HepG2 (cell line): ENCODE results near the gene FAM228A. TPM values are rescaled to one million over a fixed set of nuclear protein-coding genes. Genes with fewer than 3 reads are reported as not detected.
A peak's percentile ranks its signal among the peaks of the same experiment; 100 is the strongest.
"Not testable (repeated sequence)": the region's sequence is repeated elsewhere in the genome, so short reads cannot be mapped to it uniquely, and the experiment has no call there.

ENCODE experiments used
- ATAC-seq: fragments of 200-7000 bp; cut with Tn5 transposase; 3 replicates; pipeline ENCODE4 v1.9.1; 2020; ENCODE audit warnings: mild to moderate bottlenecking, moderate library complexity
- BruUV-seq: library from RNA; stranded (reverse); fragments of 400-500 nt; replicated peaks from 2 replicates; lab custom pipeline; 2021; lab: Mats Ljungman, UMichigan
- CTCF ChIA-PET: fragments of 300-600 bp; formaldehyde crosslinking; extraction: SDS; loops from one replicate; lab custom pipeline; 2021; ENCODE audit warnings: low total read pairs, inconsistent platforms, low intra/inter-chr PET ratio; lab: Yijun Ruan, JAX
- POLR2A ChIA-PET: fragments of 350-600 bp; sonication (Branson Sonifier 250); formaldehyde crosslinking; loops from one replicate; lab custom pipeline; 2020; ENCODE audit warnings: antibody characterized with exemption, inconsistent platforms; lab: Yijun Ruan, JAX
- DNase-seq: peaks from one replicate; pipeline ENCODE4 v3.0.0-alpha.2; 2015; ENCODE audit warnings: low spot score
- FAIRE-seq: peaks from 3 replicates; lab custom pipeline; 2011; peaks lifted over from hg19 to GRCh38; lab: Jason Lieb, UNC
- H2AFZ ChIP-seq: one replicate; pipeline ENCODE4 v1.6.1; 2011; ENCODE audit warnings: low read length, inconsistent platforms
- H3K27ac ChIP-seq: fragments of 300-600 bp; 3 replicates; pipeline ENCODE4 v1.8.0; 2011; ENCODE audit warnings: mixed run types, mild to moderate bottlenecking, mixed read lengths, low read length, inconsistent platforms; ENCODE audit not compliant: insufficient read depth; ENCODE audit errors: extremely low read length
- H3K27me3 ChIP-seq, 2 experiments: fragments of 200-600 bp in 1 of 2; 2 replicates in 1 of 2; 3 replicates in 1 of 2; pipeline versions ENCODE4 v1.6.0 to v1.8.0; 2011; ENCODE audit warnings: low read length in 2 of 2, mild to moderate bottlenecking in 2 of 2, moderate library complexity in 2 of 2, inconsistent platforms in 1 of 2; ENCODE audit not compliant: insufficient read depth in 2 of 2, control insufficient read depth in 1 of 2
- H3K36me3 ChIP-seq, 2 experiments: fragments of 200-600 bp in 1 of 2; replicated peaks in 1 of 2; 2 replicates in 1 of 2; 3 replicates in 1 of 2; pipeline versions ENCODE4 v1.5.1 to v1.8.0; 2011; ENCODE audit warnings: low read length in 2 of 2, inconsistent platforms in 1 of 2; ENCODE audit not compliant: insufficient read depth in 2 of 2, control insufficient read depth in 1 of 2
- H3K4me1 ChIP-seq: 2 replicates; pipeline ENCODE4 v1.5.1; 2012; ENCODE audit warnings: low read length, inconsistent platforms; ENCODE audit not compliant: insufficient read depth
- H3K4me2 ChIP-seq: 2 replicates; pipeline ENCODE4 v1.6.0; 2011; ENCODE audit warnings: low read depth, low read length, inconsistent platforms
- H3K4me3 ChIP-seq, 3 experiments: fragments of 200-600 bp in 1 of 3; sonication (generic), shearing (Covaris generic) in 1 of 3; replicated peaks in 1 of 3; 2 replicates each; pipeline ENCODE4 v1.5.1; 2011 to 2016; ENCODE audit warnings: low read length in 3 of 3, inconsistent platforms in 2 of 3, low read depth in 2 of 3, mild to moderate bottlenecking in 2 of 3, control low read depth in 1 of 3, mixed read lengths in 1 of 3; ENCODE audit not compliant: insufficient read depth in 1 of 3
- H3K79me2 ChIP-seq: one replicate; pipeline ENCODE4 v1.6.1; 2011; ENCODE audit warnings: low read length, inconsistent platforms; ENCODE audit not compliant: insufficient read depth
- H3K9ac ChIP-seq: 2 replicates; pipeline ENCODE4 v1.6.0; 2011; ENCODE audit warnings: mild to moderate bottlenecking, low read depth, low read length, inconsistent platforms; ENCODE audit not compliant: insufficient read depth
- H3K9me3 ChIP-seq: 2 replicates; pipeline ENCODE4 v1.5.1; 2012; ENCODE audit warnings: mild to moderate bottlenecking, low read length
- H4K20me1 ChIP-seq: 2 replicates; pipeline ENCODE4 v1.6.0; 2011; ENCODE audit warnings: inconsistent platforms, mild to moderate bottlenecking, low read length, moderate library complexity; ENCODE audit not compliant: insufficient read depth
- CEBPB ChIP-seq: IDR thresholded peaks from 2 replicates; pipeline ENCODE4 v1.6.1; 2011; ENCODE audit warnings: low read depth, low read length, improper control_type of control experiment, borderline replicate concordance
- FOXK2 ChIP-seq: fragments of 450-650 bp; IDR thresholded peaks from 2 replicates; pipeline ENCODE4 v1.6.1; 2016
- GZF1 ChIP-seq: sonication (generic); formaldehyde crosslinking; IDR thresholded peaks from 2 replicates; pipeline ENCODE4 v1.5.1; 2020; ENCODE audit warnings: mild to moderate bottlenecking, missing genetic modification reagents
- RARG ChIP-seq: sonication (generic); formaldehyde crosslinking; IDR thresholded peaks from 2 replicates; pipeline ENCODE4 v1.4.0; 2020; ENCODE audit warnings: low read depth, mild to moderate bottlenecking, missing genetic modification reagents
- RFXANK ChIP-seq: IDR thresholded peaks from 2 replicates; pipeline ENCODE4 v1.6.1; 2016
- ZNF557 ChIP-seq: sonication (generic); formaldehyde crosslinking; IDR thresholded peaks from 2 replicates; pipeline ENCODE4 v1.4.0; 2020; ENCODE audit warnings: missing genetic modification reagents
- ZNF563 ChIP-seq: sonication (generic); formaldehyde crosslinking; IDR thresholded peaks from 2 replicates; pipeline ENCODE4 v1.8.0; 2022; ENCODE audit warnings: mild to moderate bottlenecking, moderate library complexity, missing genetic modification reagents
- WGBS: methylation state at CpG from one replicate; pipeline ENCODE4 v1.1.6; 2017; ENCODE audit warnings: low lambda C conversion rate; 5-methylcytosine and 5-hydroxymethylcytosine counted together
- in situ Hi-C: cut with HindIII; loops from 2 replicates; pipeline ENCODE4 v1.10.0; 2017; ENCODE audit warnings: low pct_unique_long_range_greater_than_20kb; ENCODE audit not compliant: extremely low pct_ligation_motif_present
- intact Hi-C: fragments of 100-400 bp; cut with micrococcal nuclease; formaldehyde crosslinking; loops from one replicate; pipeline ENCODE4 v1.10.0; 2022; ENCODE audit not compliant: unreplicated experiment
- polyA plus RNA-seq, 8 experiments: library from polyadenylated mRNA; depleted of rRNA in 3 of 8; stranded (reverse) in 7 of 8; unstranded in 1 of 8; fragments of >200 nt; fragmentation: Illumina TruSeq in 4 of 8; extraction: Trizol in 4 of 8; gene quantifications; 2 replicates each; pipeline versions ENCODE4 v1.2.1 to v1.2.3, GENCODE V29; 2011 to 2016; ENCODE audit warnings: low read depth in 4 of 8, missing spikeins in 1 of 8, mixed read lengths in 1 of 8; ENCODE audit not compliant: insufficient read depth in 1 of 8
- total RNA-seq, 5 experiments: library from RNA; depleted of rRNA; stranded (reverse); fragments of >200 nt; fragmentation: Illumina TruSeq; extraction: Trizol; gene quantifications; 2 replicates each; pipeline ENCODE4 v1.2.3, GENCODE V29; 2016; ENCODE audit warnings: low read depth in 1 of 5
- TF ChIP-seq, protein P1 (sequence below): sonication (generic); formaldehyde crosslinking; conservative IDR thresholded peaks from 2 replicates; pipeline ENCODE4 v1.8.1; 2023; ENCODE audit warnings: missing genetic modification reagents
- TF ChIP-seq, protein P2 (sequence below): sonication (generic); formaldehyde crosslinking; IDR thresholded peaks from 2 replicates; pipeline ENCODE4 v1.4.0; 2020; ENCODE audit warnings: missing genetic modification reagents, borderline replicate concordance
- TF ChIP-seq, protein P3 (sequence below): IDR thresholded peaks from 2 replicates; pipeline ENCODE4 v1.6.1; 2016

The FAM228A gene
- total and polyA plus RNA-seq, 2 of the 13 experiments (the other 11 are each of a cell fraction or from before 2014, with no cell fraction given), result not detected

DNA sequence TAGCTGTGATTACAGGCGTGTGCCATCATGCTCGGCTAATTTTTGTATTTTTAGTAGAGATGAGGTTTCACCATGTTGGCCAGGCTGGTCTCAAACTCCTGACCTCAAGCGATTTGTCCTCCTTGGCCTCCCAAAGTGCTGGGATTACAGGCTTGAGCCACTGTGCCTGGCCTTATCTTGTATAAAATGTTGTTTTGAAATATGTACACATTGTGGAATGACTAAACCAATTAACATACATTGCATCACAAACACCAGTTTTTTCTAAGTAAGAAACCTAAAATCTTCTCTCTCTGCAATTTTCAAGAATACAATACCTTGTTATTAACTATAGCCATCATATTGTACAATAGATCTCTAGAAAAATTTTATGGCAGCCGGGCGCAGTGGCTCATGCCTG, 34.5 kb upstream of the FAM228A start:
- H3K27ac ChIP-seq, DNase-seq, H3K9ac ChIP-seq, H3K36me3 ChIP-seq, ATAC-seq, POLR2A ChIA-PET, H3K27me3 ChIP-seq, H3K79me2 ChIP-seq, intact Hi-C loops, H2AFZ ChIP-seq, H3K4me3 ChIP-seq, H3K4me2 ChIP-seq, H3K9me3 ChIP-seq, in situ Hi-C loops, H3K4me1 ChIP-seq, BruUV-seq, H4K20me1 ChIP-seq: not testable (repeated sequence)
- TF ChIP-seq, protein P1, sequence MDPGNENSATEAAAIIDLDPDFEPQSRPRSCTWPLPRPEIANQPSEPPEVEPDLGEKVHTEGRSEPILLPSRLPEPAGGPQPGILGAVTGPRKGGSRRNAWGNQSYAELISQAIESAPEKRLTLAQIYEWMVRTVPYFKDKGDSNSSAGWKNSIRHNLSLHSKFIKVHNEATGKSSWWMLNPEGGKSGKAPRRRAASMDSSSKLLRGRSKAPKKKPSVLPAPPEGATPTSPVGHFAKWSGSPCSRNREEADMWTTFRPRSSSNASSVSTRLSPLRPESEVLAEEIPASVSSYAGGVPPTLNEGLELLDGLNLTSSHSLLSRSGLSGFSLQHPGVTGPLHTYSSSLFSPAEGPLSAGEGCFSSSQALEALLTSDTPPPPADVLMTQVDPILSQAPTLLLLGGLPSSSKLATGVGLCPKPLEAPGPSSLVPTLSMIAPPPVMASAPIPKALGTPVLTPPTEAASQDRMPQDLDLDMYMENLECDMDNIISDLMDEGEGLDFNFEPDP (CRISPR knock-in tag), result 0 out of 2 replicates have a peak, but pooled peaks have one; percentile 39
- TF ChIP-seq CEBPB, result peak; percentile 17; the same call in 1 of the 2 replicates
- peak; percentile 32 for FAIRE-seq
- CTCF ChIA-PET, result interaction anchor here (1.4 kb wide), 1 partner anchor 24 kb away, joined by 3 read pairs; no protein-coding TSS in a partner anchor
- WGBS, result 46% methylated on average over 5 of the region's 5 CpGs

DNA sequence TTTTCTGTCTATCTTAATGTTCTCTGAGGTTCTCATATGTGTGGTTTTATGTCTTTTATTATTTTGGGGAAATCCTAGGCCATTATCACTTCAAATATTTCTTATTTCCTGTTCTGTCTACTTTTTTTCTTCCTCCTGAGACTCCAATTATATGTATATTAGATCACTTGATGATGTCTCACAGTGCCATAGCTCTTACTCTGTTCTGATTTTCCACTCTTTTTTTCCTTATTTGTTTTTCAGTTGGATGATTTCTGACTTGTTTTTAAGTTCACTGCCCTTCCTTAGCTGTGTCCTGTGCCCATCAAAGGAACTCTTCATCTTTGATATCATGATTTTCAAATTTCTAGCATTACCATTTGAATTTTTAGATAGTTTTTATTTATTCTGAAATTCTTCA, 27.5 kb upstream of the FAM228A start:
- CTCF ChIA-PET, result no interaction called here
- FAIRE-seq, result no peak
- Histone ChIP-seq H3K27me3 (no peaks in the 10 kb centered on the region), H3K4me2 (no peak overlapping the region), H3K9me3 (peaks cover 12% of the 10 kb centered on the region), H3K79me2 (no peaks in the 10 kb centered on the region), H3K4me3 (no peak overlapping the region), H4K20me1 (no peaks in the 10 kb centered on the region), H3K4me1 (peaks cover 4% of the 10 kb centered on the region), H3K27ac (no peak overlapping the region), H3K9ac (no peak overlapping the region), H3K36me3 (no peaks in the 10 kb centered on the region), H2AFZ (no peak overlapping the region)
- DNase-seq, result no peak
- no TSS peak for BruUV-seq
- intact Hi-C loops, result no loop called here
- no peak for ATAC-seq
- in situ Hi-C loops, result no loop called here
- POLR2A ChIA-PET, result no interaction called here
- TF ChIP-seq, protein P2, sequence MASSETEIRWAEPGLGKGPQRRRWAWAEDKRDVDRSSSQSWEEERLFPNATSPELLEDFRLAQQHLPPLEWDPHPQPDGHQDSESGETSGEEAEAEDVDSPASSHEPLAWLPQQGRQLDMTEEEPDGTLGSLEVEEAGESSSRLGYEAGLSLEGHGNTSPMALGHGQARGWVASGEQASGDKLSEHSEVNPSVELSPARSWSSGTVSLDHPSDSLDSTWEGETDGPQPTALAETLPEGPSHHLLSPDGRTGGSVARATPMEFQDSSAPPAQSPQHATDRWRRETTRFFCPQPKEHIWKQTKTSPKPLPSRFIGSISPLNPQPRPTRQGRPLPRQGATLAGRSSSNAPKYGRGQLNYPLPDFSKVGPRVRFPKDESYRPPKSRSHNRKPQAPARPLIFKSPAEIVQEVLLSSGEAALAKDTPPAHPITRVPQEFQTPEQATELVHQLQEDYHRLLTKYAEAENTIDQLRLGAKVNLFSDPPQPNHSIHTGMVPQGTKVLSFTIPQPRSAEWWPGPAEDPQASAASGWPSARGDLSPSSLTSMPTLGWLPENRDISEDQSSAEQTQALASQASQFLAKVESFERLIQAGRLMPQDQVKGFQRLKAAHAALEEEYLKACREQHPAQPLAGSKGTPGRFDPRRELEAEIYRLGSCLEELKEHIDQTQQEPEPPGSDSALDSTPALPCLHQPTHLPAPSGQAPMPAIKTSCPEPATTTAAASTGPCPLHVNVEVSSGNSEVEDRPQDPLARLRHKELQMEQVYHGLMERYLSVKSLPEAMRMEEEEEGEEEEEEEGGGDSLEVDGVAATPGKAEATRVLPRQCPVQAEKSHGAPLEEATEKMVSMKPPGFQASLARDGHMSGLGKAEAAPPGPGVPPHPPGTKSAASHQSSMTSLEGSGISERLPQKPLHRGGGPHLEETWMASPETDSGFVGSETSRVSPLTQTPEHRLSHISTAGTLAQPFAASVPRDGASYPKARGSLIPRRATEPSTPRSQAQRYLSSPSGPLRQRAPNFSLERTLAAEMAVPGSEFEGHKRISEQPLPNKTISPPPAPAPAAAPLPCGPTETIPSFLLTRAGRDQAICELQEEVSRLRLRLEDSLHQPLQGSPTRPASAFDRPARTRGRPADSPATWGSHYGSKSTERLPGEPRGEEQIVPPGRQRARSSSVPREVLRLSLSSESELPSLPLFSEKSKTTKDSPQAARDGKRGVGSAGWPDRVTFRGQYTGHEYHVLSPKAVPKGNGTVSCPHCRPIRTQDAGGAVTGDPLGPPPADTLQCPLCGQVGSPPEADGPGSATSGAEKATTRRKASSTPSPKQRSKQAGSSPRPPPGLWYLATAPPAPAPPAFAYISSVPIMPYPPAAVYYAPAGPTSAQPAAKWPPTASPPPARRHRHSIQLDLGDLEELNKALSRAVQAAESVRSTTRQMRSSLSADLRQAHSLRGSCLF (CRISPR knock-in tag), result no peak
- no peak for TF ChIP-seq FOXK2
- no peak for TF ChIP-seq GZF1 (CRISPR knock-in tag)
- TF ChIP-seq RFXANK, result no peak
- no peak for TF ChIP-seq RARG (CRISPR knock-in tag)
- no peak for TF ChIP-seq ZNF563
- no peak for TF ChIP-seq ZNF557 (CRISPR knock-in tag)
- TF ChIP-seq, protein P3, sequence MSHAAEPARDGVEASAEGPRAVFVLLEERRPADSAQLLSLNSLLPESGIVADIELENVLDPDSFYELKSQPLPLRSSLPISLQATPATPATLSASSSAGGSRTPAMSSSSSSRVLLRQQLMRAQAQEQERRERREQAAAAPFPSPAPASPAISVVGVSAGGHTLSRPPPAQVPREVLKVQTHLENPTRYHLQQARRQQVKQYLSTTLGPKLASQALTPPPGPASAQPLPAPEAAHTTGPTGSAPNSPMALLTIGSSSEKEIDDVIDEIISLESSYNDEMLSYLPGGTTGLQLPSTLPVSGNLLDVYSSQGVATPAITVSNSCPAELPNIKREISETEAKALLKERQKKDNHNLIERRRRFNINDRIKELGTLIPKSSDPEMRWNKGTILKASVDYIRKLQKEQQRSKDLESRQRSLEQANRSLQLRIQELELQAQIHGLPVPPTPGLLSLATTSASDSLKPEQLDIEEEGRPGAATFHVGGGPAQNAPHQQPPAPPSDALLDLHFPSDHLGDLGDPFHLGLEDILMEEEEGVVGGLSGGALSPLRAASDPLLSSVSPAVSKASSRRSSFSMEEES (CRISPR knock-in tag), result no peak
